DMS114 treated with DMSO at 0.1 percent for 48 hours (cell line): ENCODE measurements around the gene MDFIC.
"Not testable (repeated sequence)": the region's sequence is repeated elsewhere in the genome, so short reads cannot be mapped to it uniquely, and the experiment has no call there.

ENCODE experiments used
- DNase-seq: peaks from one replicate; lab custom pipeline; 2025; ENCODE audit not compliant: unreplicated experiment; lab: John Stamatoyannopoulos, UW

The MDFIC gene

GRCh38 chr7:114922026-114922651 lies at the start of gene MDFIC:
Gene MDFIC (plus strand): TSS chr7:114922094. CDS start chr7:114923034, 940 bp downstream.
- DNase-seq = no peak

- DNase-seq = no peak
Observed at GRCh38 chr7:114874170-114874569, 47.7 kb upstream of the MDFIC start.

GRCh38 chr7:114875186-114875585 lies 46.7 kb upstream of the MDFIC start:
- no peak for DNase-seq

GRCh38 chr7:114879554-114879953 lies 42.3 kb upstream of the MDFIC start:
- DNase-seq = no peak

GRCh38 chr7:114885836-114886235 lies 36.1 kb upstream of the MDFIC start:
- no peak for DNase-seq

GRCh38 chr7:114886241-114886640 lies 35.7 kb upstream of the MDFIC start:
- DNase-seq = no peak

GRCh38 chr7:114889116-114889515 lies 32.8 kb upstream of the MDFIC start:
- not testable (repeated sequence) for DNase-seq

GRCh38 chr7:114889646-114890285 lies 32.1 kb upstream of the MDFIC start:
- DNase-seq = no peak

- no peak for DNase-seq
Observed at GRCh38 chr7:114890561-114890960, 31.3 kb upstream of the MDFIC start.

GRCh38 chr7:114900127-114900526 lies 21.8 kb upstream of the MDFIC start:
- DNase-seq = no peak

- DNase-seq = no peak
Observed at GRCh38 chr7:114901771-114902170, 20.1 kb upstream of the MDFIC start.

GRCh38 chr7:114903131-114903530 lies 18.8 kb upstream of the MDFIC start:
- no peak for DNase-seq

GRCh38 chr7:114910787-114911186 lies 11.1 kb upstream of the MDFIC start:
- no peak for DNase-seq

GRCh38 chr7:114911411-114911810 lies 10.5 kb upstream of the MDFIC start:
- DNase-seq = no peak

GRCh38 chr7:114916261-114916892 lies 5.5 kb upstream of the MDFIC start:
- DNase-seq = no peak

GRCh38 chr7:114917211-114917839 lies 4.6 kb upstream of the MDFIC start:
- no peak for DNase-seq

GRCh38 chr7:114919587-114919986 lies 2.3 kb upstream of the MDFIC start:
- DNase-seq = no peak

- DNase-seq = no peak
Observed at GRCh38 chr7:114921631-114922025, 266 bp upstream of the MDFIC start.

GRCh38 chr7:114922652-114923402 lies 933 bp downstream of the MDFIC start:
- no peak for DNase-seq

GRCh38 chr7:114923403-114923713 lies 1.5 kb downstream of the MDFIC start:
- DNase-seq = no peak

- no peak for DNase-seq
Observed at GRCh38 chr7:114924038-114924712, 2.3 kb downstream of the MDFIC start.
